ENCODE data around the gene MYO19.

DNA sequence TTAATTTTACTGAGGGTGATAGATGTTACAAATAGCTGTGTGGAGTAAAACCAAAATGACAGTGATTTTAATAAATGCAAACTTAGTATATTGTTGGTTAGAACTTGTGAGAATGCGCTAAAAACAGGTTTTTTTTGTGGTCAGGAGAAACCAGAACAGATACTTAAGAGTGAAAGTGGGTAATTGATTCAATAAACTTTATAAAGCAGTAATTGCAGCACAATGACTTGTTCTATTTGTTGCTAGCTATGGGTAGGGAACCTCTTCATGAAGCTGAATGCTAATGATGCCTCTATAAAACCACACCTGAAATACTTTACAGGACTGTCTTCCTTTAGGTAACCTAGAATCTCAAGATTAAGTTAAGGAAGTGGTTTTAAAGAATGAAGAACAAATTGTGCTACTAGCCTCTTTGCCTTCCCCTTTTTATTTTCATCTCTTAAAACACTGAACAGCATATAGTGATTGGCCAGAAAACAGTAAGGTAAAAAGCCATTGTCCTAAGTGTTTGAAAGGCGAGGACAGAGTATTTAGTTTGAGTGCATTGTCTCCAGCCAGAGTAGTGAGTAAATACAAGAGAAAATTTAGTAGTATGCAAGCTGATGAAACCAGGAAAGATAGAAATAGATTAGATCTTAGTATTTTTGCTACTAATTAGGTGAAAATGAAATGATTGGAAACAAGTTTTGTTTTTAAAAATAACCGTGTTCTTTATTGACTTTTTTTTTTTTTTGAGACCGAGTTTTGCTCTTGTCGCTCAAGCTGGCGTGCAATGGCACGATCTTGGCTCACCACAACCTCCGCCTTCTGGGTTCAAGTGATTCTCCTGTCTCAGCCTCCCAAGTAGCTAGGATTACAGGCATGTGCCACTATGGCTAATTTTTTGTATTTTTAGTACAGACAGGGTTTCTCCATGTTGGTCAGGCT lies 16.1 kb upstream of the MYO19 start:
- TF ChIP-seq, protein P1, sequence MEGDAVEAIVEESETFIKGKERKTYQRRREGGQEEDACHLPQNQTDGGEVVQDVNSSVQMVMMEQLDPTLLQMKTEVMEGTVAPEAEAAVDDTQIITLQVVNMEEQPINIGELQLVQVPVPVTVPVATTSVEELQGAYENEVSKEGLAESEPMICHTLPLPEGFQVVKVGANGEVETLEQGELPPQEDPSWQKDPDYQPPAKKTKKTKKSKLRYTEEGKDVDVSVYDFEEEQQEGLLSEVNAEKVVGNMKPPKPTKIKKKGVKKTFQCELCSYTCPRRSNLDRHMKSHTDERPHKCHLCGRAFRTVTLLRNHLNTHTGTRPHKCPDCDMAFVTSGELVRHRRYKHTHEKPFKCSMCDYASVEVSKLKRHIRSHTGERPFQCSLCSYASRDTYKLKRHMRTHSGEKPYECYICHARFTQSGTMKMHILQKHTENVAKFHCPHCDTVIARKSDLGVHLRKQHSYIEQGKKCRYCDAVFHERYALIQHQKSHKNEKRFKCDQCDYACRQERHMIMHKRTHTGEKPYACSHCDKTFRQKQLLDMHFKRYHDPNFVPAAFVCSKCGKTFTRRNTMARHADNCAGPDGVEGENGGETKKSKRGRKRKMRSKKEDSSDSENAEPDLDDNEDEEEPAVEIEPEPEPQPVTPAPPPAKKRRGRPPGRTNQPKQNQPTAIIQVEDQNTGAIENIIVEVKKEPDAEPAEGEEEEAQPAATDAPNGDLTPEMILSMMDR (conservative IDR thresholded peaks at IDR 0.05; ENCODE audit: low read length), result no peak
- TF ChIP-seq EZH2phosphoT487 (IDR thresholded peaks at IDR 0.05; ENCODE audit: borderline replicate concordance, low read depth, low read length), result no peak

Measured in OCI-LY7 (cell line).